IPS-11a (cell line): Measurements from ENCODE around the gene OBP2B.
A peak's percentile ranks its signal among the peaks of the same experiment; 100 is the strongest.
"Not testable (repeated sequence)": the region's sequence is repeated elsewhere in the genome, so short reads cannot be mapped to it uniquely, and the experiment has no call there.

Experiments used
- H3K4me3 ChIP-seq: one replicate; pipeline ENCODE4 v1.5.1; 2013; ENCODE audit warnings: low read depth, low read length, control low read depth

The OBP2B gene

DNA sequence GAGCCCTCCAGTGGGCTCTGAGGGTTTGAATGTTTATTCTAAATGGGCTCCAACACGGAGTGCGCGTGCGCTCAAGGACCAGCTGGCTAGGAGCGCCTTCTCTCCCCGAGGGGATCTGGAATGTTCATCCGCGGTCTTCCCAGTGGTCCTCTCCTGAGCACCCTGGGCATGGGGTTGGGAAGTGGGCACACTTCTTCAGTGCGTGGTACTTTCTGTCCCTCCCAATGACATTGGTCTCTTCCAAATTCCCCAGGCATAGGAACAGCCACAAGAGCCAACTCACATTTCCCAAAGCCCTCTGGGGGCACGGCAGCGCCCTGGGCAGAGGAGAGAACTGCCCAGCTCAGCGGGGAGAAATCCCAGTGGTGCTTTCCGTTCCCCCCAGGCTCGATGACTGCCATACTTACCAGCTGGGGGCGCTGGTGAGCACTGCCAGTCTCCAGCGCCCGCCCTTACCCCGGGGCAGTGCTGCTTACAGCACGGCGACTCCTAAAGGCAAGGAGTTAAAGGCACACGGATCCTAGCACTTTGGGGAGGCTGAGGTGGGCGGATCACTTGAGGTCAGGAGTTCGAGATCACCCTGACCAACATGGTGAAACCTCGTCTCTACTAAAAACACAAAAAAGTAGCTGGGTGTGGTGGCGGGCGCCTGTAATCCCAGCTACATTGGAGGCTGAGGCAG lies 29.9 kb upstream of the OBP2B start:
- peak overlapping the region; percentile 44 for H3K4me3 ChIP-seq

DNA sequence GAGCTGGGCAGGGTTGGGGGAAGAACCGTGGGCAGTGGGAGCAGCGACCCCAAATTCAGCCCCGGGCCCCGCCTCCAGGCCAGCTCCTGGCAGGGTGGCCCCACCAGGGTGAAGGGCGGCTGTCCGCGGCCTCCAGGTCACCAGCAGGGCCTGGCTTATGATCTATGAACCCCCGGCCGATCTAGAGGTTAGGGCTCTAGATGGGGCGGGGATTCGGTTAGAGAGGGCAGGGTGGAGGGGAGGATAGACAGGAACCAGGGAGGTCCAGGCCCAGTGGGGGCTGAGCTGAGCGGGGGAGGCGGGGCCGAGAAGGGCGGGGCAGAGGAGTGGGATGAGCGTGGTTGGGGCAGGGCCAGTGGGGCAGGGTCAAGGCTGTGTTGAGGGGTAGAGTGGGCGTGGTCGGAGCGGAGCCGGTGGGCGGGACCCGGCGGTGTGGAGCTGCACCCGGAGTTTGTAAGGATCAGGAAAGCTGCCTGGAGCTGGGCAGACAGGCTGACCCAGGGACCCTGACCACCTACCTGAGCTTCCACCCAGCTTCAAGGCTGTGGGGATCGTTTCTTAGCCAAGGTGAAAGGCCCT lies 29.3 kb upstream of the OBP2B start:
- H3K4me3 ChIP-seq: peak overlapping the region; percentile 44

- H3K4me3 ChIP-seq: no peak overlapping the region
Measured at GRCh38 chr9:133237035-133237731, 28.1 kb upstream of the OBP2B start.

GRCh38 chr9:133236291-133237034 lies 27.4 kb upstream of the OBP2B start:
- H3K4me3 ChIP-seq: not testable (repeated sequence)

DNA sequence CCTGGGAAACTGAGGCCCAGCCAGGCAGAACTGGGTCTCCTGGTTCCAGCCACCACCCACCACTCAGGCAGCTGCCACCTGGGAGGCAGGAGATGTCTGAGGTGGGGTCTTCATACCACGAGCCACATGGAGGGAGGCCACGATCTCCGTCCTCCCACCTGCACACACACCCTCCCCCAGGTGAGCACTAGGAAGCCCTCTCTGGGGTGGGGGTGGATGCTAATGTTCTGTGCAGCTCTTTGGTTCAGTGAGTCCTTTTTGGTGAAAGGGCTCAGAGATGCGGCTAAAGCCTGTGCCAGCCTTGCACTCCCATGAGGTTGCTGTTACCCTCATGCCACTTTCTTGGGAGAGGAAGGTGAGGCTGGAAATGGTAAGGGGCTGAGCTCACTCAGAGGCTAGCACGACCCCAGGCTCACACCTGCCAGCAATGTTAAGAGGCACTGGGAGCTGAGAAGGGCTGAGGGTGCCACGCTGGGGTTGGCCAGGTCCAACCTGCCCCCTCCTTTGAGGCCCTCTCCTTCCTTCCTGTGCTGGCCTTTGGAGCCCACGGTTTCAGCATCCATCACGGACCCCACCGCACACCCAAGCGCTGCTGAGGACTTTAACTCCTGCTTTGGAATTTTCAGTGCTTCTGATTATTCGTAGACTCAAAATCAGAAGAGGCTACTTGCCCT lies 26.6 kb upstream of the OBP2B start:
- H3K4me3 ChIP-seq: no peak overlapping the region

DNA sequence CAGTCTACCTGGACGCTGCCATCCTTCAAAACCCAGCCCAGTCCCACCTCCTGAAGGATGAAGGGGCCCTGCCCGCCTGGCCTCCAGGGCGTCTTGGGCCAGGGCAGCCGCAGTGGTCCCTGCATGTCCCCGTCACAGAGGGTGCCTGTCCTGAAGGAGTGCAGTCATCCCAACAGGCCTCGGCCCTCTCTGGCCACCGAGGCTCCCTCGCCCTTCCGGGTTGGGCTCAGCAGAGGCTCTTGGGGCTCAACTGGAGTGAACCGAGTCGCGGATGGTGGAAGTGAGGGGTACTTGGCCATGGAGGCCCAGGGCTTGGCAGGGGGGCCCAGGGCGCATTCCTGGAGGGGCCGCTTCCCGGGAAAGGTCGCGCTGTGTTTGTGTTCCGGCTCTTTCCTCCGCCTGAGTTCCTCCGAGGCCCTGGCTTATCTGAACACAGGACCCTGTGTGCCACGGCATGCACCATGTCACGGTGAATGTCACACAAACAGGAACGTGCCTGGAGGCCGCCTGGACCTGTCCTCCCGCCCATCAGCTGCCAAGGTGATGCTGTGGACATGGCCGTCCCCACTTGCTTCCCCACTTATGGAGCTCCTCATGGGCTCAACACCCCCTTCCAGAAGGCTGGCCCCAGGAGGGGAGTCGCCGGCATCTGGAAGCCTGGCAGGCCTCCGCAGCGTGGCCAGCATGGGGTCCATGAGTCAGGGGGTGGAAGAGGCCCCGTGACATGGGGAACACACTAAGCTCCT lies 25.7 kb upstream of the OBP2B start:
- no peak overlapping the region for H3K4me3 ChIP-seq

- H3K4me3 ChIP-seq: no peak overlapping the region
Measured at GRCh38 chr9:133233681-133234432, 24.8 kb upstream of the OBP2B start.

GRCh38 chr9:133231934-133232568 lies 23.0 kb upstream of the OBP2B start:
- not testable (repeated sequence) for H3K4me3 ChIP-seq

GRCh38 chr9:133230514-133230913 lies 21.5 kb upstream of the OBP2B start:
- not testable (repeated sequence) for H3K4me3 ChIP-seq

- no peak overlapping the region for H3K4me3 ChIP-seq
Measured at GRCh38 chr9:133230093-133230492, 21.0 kb upstream of the OBP2B start.

- not testable (repeated sequence) for H3K4me3 ChIP-seq
Measured at GRCh38 chr9:133228474-133229193, 19.6 kb upstream of the OBP2B start.

DNA sequence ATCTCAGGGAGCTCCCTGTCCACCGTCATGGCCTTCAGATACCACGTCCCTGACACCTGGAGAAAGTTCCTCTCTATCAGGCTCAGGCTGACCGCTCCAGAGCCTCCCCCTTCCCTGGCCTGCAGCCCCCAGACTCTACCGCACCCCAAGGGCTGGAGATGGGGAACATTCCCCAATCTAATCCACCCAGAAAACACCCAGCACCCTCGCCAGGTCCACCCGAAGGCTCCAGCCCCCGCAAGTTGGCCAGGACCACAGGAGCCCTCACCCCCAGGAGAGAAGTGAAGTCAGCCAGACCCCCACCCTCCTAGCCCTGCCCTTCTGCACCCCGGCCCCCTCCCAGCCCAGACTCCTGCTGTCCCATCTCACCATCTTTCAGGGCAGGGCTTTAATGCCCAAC lies 18.9 kb upstream of the OBP2B start:
- not testable (repeated sequence) for H3K4me3 ChIP-seq

DNA sequence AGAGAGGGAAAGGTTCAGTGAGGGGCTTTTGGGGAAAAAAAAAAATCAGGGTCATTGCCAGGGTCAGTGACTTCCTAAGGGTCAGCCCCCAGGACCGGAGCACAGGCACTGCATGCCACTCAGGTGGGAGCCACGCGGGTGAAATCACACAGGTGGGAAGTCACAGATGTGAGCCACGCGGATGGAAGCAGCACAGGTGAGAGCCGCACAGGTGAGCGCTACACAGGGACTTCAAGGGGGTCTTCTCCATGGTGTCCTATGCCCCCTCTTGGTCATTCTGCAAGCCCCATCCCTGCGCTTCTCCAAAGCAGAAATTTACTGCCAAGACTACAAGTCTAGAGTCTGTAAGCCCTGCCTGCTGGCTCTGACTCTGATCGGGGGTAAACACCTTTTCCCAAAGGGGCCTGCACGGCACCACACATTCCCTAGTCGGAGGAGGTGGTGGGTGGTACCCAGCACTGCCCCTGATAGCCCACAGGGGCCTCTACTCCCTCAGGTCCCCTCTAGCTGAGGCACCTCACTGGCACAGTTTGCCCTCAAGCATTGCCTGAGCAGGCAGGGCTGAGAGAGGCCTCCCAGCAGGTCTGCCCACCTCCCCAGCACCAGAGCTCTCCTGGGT lies 18.3 kb upstream of the OBP2B start:
- H3K4me3 ChIP-seq: no peak overlapping the region

GRCh38 chr9:133226219-133227171 lies 17.4 kb upstream of the OBP2B start:
- H3K4me3 ChIP-seq: no peak overlapping the region

- H3K4me3 ChIP-seq: no peak overlapping the region
Measured at GRCh38 chr9:133225171-133226011, 16.3 kb upstream of the OBP2B start.

- H3K4me3 ChIP-seq: no peak overlapping the region
Measured at GRCh38 chr9:133224762-133225161, 15.7 kb upstream of the OBP2B start.
